ENCODE data around the gene PDSS2.

The PDSS2 gene

GRCh38 chr6:107401573-107401972 is 57.8 kb downstream of the PDSS2 start:
- Histone ChIP-seq H3K27ac (ENCODE audit: low read depth, low read length) (no peak overlapping the region), H3K79me2 (ENCODE audit: insufficient read depth, low read length) (peaks cover 3% of the 10 kb centered on the region; the same call in 1 of the 2 replicates), H4K20me1 (ENCODE audit: low read depth, low read length) (no peaks in the 10 kb centered on the region), H3K9me2 (replicated peaks; ENCODE audit: insufficient read depth, low read length) (no peaks in the 10 kb centered on the region), H3K4me2 (ENCODE audit: low read depth, low read length, poor library complexity, severe bottlenecking) (no peak overlapping the region), H3F3A (ENCODE audit: insufficient read depth) (no peaks in the 10 kb centered on the region), H3K36me3 (ENCODE audit: low read length) (peaks cover 7% of the 10 kb centered on the region; the same call in 1 of the 2 replicates), H2AFZ (ENCODE audit: low read depth, low read length, severe bottlenecking) (no peak overlapping the region), H3K9ac (ENCODE audit: low read length) (no peak overlapping the region), H3K27me3 (ENCODE audit: low read length) (no peaks in the 10 kb centered on the region), H3K9me3 (ENCODE audit: insufficient read depth, low read length) (no peaks in the 10 kb centered on the region), H3K4me3 (ENCODE audit: insufficient read depth, low read length, poor library complexity, severe bottlenecking) (no peak overlapping the region)
- TF ChIP-seq CTCF (IDR thresholded peaks at IDR 0.05; ENCODE audit: insufficient read depth, low read length, poor library complexity, severe bottlenecking) (no peak), EZH2phosphoT487 (conservative IDR thresholded peaks at IDR 0.05; ENCODE audit: low read length) (no peak)

GRCh38 chr6:107400616-107401147 is 58.7 kb downstream of the PDSS2 start:
- no peak overlapping the region for H3K4me2 ChIP-seq (ENCODE audit: low read depth, low read length, poor library complexity, severe bottlenecking)
- TF ChIP-seq CTCF (IDR thresholded peaks at IDR 0.05; ENCODE audit: insufficient read depth, low read length, poor library complexity, severe bottlenecking) (no peak), EZH2phosphoT487 (conservative IDR thresholded peaks at IDR 0.05; ENCODE audit: low read length) (no peak)
- no peaks in the 10 kb centered on the region for H3K9me2 ChIP-seq (replicated peaks; ENCODE audit: insufficient read depth, low read length)
- H4K20me1 ChIP-seq (ENCODE audit: low read depth, low read length): no peaks in the 10 kb centered on the region
- peaks cover 7% of the 10 kb centered on the region; the same call in 1 of the 2 replicates for H3K36me3 ChIP-seq (ENCODE audit: low read length)
- no peaks in the 10 kb centered on the region for H3K27me3 ChIP-seq (ENCODE audit: low read length)
- no peak overlapping the region for H3K4me3 ChIP-seq (ENCODE audit: insufficient read depth, low read length, poor library complexity, severe bottlenecking)
- H3K9ac ChIP-seq (ENCODE audit: low read length): no peak overlapping the region
- H3K79me2 ChIP-seq (ENCODE audit: insufficient read depth, low read length): peaks cover 3% of the 10 kb centered on the region; the same call in 1 of the 2 replicates
- H3K9me3 ChIP-seq (ENCODE audit: insufficient read depth, low read length): no peaks in the 10 kb centered on the region
- H2AFZ ChIP-seq (ENCODE audit: low read depth, low read length, severe bottlenecking): no peak overlapping the region
- no peak overlapping the region for H3K27ac ChIP-seq (ENCODE audit: low read depth, low read length)
- H3F3A ChIP-seq (ENCODE audit: insufficient read depth): no peaks in the 10 kb centered on the region

- peaks cover 3% of the 10 kb centered on the region; the same call in 1 of the 2 replicates for H3K79me2 ChIP-seq (ENCODE audit: insufficient read depth, low read length)
- no peak overlapping the region for H3K9ac ChIP-seq (ENCODE audit: low read length)
- TF ChIP-seq CTCF (IDR thresholded peaks at IDR 0.05; ENCODE audit: insufficient read depth, low read length, poor library complexity, severe bottlenecking) (no peak), EZH2phosphoT487 (conservative IDR thresholded peaks at IDR 0.05; ENCODE audit: low read length) (no peak)
- H3K27ac ChIP-seq (ENCODE audit: low read depth, low read length): no peak overlapping the region
- no peaks in the 10 kb centered on the region for H3K9me3 ChIP-seq (ENCODE audit: insufficient read depth, low read length)
- H3K36me3 ChIP-seq (ENCODE audit: low read length): peaks cover 12% of the 10 kb centered on the region
- H3K4me3 ChIP-seq (ENCODE audit: insufficient read depth, low read length, poor library complexity, severe bottlenecking): no peak overlapping the region
- H3F3A ChIP-seq (ENCODE audit: insufficient read depth): no peaks in the 10 kb centered on the region
- H3K27me3 ChIP-seq (ENCODE audit: low read length): no peaks in the 10 kb centered on the region
- no peaks in the 10 kb centered on the region for H4K20me1 ChIP-seq (ENCODE audit: low read depth, low read length)
- no peak overlapping the region for H3K4me2 ChIP-seq (ENCODE audit: low read depth, low read length, poor library complexity, severe bottlenecking)
- no peaks in the 10 kb centered on the region for H3K9me2 ChIP-seq (replicated peaks; ENCODE audit: insufficient read depth, low read length)
- no peak overlapping the region for H2AFZ ChIP-seq (ENCODE audit: low read depth, low read length, severe bottlenecking)
These were observed 59.4 kb downstream of the PDSS2 start for GRCh38 chr6:107399935-107400334.

Data from SU-DHL-6 (cell line).